Germinal center (tissue), 1 donor: ENCODE data around the gene DMPK.
A peak's percentile ranks its signal among the peaks of the same experiment; 100 is the strongest.
"Not testable (repeated sequence)": the region's sequence is repeated elsewhere in the genome, so short reads cannot be mapped to it uniquely, and the experiment has no call there.

Source experiments
- DNase-seq: peaks from one replicate; pipeline ENCODE4 v3.0.0; 2012; ENCODE audit warnings: mixed read lengths, low spot score

The DMPK gene

GRCh38 chr19:45742969-45743368 lies 39.3 kb downstream of the DMPK start:
- DNase-seq, result no peak

GRCh38 chr19:45739498-45740439 lies 42.5 kb downstream of the DMPK start:
- DNase-seq, result no peak

GRCh38 chr19:45733160-45733810 lies 49.0 kb downstream of the DMPK start, which contains the start of gene MEIOSIN:
Gene MEIOSIN (plus strand): TSS chr19:45733439. CDS start chr19:45735377, 1,938 bp downstream.
- no peak for DNase-seq

- DNase-seq, result peak; percentile 96
Measured at GRCh38 chr19:45730368-45731288, 51.7 kb downstream of the DMPK start, which contains the start of gene FBXO46. Gene FBXO46 (minus strand): TSS chr19:45730896. CDS start chr19:45713495, 17,401 bp downstream.

- DNase-seq, result no peak
Measured at GRCh38 chr19:45729800-45730290, 52.4 kb downstream of the DMPK start.

GRCh38 chr19:45728683-45729082 lies 53.6 kb downstream of the DMPK start:
- DNase-seq, result not testable (repeated sequence)

GRCh38 chr19:45720065-45720464 lies 62.2 kb downstream of the DMPK start:
- DNase-seq, result not testable (repeated sequence)
